ENCODE measurements around the gene ADCY4.

Gene ADCY4

DNA sequence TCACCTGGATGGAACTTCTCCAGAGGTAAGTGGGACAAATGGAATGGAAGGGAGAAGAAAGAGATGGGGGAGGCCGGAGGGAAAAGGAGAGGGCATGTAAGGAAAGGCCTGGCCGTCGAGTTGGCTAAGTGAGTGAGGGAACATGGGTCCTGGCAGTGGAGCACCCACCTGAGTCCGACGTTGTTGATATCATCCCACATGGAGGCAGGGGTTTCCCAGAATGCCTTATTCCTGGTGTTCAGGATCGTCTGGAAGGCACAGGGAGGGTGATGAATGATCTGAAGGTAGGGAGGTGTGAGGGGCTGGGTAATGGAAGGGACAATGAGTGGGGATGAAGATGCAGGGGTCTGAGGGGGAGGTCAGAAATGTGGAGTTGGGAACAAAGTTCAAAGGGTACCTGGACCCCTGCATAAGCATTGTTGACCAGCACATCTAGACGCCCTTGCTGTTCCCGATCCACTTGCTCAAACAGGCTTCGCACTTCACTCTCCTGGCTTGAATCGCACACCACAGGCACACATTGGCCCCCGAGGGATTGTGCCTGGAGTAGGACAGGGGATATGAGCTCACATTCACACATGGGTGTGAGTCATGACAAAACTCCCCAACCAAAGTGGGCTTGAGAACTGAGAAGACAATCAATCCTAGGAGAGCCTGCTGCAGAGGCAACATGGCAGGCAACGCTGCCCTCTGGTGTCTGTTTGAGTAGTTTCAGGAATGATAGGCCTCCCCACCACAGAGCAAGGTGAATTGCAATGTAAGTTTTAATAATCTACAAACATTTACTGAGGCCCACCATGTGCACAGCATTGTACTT is 38.3 kb downstream of the ADCY4 start:
- peak; percentile 87 for DNase-seq (ENCODE audit: low spot score)

- DNase-seq (ENCODE audit: low spot score), result no peak
Observed at GRCh38 chr14:24293525-24293924, 41.3 kb downstream of the ADCY4 start.

GRCh38 chr14:24292118-24292807 is 42.6 kb downstream of the ADCY4 start:
- no peak for DNase-seq (ENCODE audit: low spot score)

- DNase-seq (ENCODE audit: low spot score), result no peak
Observed at GRCh38 chr14:24291446-24292117, 43.3 kb downstream of the ADCY4 start.

DNA sequence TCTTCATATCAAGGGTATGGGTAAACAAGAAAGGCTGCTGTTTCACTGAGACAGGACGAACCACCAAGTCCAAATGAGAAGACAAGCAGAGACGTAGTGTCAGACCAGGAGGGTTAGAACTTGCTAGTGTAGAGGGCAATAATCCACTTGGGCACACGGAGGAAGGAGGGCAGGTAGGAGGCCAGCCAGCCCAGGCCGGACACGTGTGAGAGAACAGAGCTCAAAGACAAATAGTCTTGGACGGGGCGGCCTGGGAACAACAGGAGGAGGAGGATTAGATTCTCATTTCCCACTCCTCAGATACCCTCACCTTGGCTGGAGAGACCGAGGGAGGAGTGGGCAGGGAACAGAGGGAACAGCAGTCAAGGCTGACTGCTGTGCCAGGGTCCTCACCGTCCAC is 44.1 kb downstream of the ADCY4 start:
- DNase-seq (ENCODE audit: low spot score), result no peak

DNA sequence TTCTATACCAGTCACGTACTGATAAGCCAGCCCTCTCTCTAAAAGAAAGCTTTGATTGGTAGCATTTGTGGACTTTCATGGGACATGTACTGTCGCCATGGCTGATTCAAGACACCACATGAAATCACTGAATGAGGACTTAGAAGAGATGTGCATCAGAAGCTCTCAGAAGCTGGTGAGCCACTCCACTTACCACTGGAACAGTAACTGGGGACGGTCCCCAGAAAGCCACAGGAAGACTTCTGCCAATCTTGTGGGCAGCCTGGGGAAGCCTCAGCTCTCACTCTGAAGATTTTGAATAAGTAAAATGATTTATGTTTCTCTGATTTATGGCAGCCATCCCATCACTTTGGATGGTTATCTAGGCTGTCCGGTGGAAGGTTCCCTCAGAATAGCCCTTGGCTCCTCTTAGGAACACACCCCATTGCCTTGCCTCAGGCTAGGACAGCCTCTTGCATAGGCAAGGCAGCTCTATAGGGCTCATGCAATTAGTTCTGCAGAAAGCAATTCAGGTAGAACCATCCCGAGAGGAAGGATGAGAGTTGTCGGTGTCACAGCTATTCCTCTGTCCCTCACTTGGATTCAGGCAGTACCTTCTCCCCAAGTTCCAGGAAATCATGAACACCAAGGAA is 45.1 kb downstream of the ADCY4 start:
- DNase-seq (ENCODE audit: low spot score), result no peak

- no peak for DNase-seq (ENCODE audit: low spot score)
Observed at GRCh38 chr14:24286996-24287395, 47.9 kb downstream of the ADCY4 start.

DNA sequence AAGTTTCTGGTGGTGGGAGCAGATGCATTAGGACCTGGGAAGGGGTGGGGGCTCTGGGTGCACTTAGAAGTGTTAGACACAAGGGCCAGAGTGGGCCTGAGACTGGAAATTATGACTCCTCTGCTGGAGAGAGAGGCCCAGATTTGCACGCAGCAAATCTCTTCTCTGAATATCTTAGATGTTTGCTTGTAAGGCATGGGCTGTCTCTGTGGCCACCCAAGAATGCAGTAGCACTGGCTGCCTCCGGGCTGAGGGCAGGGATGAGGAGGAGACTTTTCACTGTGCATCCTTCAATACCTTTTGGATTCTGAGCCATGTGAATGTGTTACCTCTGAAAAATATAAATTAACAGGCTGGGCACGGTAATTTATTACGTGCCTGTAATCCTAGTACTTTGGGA is 49.5 kb downstream of the ADCY4 start:
- DNase-seq (ENCODE audit: low spot score), result no peak

- no peak for DNase-seq (ENCODE audit: low spot score)
Observed at GRCh38 chr14:24284501-24285035, 50.3 kb downstream of the ADCY4 start.

GRCh38 chr14:24283796-24284460 is 50.9 kb downstream of the ADCY4 start:
- no peak for DNase-seq (ENCODE audit: low spot score)

DNA sequence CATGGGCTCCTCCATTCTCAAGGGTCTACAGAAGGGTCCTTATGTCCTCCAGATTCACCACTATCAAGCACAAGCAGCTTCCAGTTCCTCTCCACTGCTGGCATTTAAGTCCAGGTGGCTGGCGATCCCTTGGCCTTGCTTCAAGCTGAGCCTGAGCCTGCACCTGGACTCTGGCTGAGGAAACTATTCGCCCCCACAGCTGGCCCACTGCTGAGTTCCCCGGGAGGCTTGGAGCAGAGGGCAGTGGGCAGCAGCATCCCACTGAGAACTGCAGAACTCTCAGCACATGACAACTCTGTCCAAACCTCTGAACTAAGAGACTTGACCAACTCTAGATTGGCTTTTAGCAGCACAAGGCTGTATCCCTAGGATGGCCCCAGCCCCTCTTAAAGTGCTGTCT is 52.1 kb downstream of the ADCY4 start:
- no peak for DNase-seq (ENCODE audit: low spot score)

- DNase-seq (ENCODE audit: low spot score), result no peak
Observed at GRCh38 chr14:24281636-24282035, 53.2 kb downstream of the ADCY4 start.

- DNase-seq (ENCODE audit: low spot score), result no peak
Observed at GRCh38 chr14:24280797-24281460, 53.9 kb downstream of the ADCY4 start.

DNA sequence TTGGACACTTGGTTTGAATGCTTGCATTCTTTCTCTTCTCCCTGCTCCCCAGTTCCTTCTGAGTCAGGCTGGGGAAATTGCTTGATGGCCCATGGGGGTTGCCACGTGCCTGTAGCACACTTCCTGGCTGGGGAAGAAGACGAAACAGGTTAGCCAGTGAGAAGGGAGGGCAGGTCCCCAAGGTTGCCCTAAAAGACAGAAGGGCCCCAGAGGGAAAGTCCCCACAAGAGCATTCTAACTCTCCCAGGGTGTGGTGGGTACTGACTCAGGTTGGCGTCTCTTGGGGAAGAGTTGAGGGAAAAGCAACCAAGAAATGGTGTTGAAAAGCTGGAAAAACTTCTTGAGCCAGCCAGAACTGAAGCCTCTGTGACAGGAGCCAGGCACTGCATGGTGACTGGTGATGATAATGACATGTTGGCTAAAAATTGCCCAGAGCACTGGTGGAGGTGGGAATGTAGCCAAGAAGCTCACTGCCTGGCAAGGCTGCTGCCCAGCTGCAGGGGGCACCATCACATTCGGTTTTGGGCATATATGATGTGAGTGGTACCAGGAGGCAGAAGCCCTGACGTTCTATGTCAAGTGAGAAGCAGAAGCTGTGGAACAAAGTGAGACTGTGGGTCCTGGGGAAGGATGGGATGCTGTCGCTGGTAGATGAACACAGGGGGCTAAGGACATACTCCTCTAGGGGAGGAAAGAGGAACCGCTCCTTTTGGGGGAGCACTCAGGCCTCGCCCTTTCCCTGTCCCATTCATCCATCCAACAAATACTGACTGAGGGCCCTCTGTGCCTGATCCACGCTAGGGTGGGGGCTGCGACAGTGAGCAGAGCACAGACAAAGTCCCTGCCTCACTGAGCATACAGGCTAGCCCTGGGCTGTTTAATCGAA is 55.3 kb downstream of the ADCY4 start:
- DNase-seq (ENCODE audit: low spot score), result peak; percentile 67

DNA sequence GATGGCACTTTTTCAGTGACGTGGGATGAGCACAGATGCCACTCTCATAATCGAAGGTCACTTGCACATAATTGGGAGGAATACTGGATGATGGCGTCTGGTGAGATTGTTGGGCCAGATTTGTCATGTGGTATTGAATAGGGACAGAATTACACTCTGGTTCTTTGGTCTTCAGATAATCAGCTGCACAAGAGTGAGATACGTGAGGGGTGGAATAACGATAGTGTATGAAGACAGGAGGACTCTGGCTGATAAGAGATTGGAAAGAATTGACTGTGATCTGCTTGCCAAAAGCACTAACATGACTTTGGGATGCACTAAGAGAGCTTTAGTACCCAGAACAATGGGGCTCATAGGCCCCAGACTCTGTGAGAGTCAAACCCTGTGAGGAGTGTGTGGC is 56.4 kb downstream of the ADCY4 start:
- no peak for DNase-seq (ENCODE audit: low spot score)

GRCh38 chr14:24277606-24278321 is 57.1 kb downstream of the ADCY4 start:
- no peak for DNase-seq (ENCODE audit: low spot score)

DNA sequence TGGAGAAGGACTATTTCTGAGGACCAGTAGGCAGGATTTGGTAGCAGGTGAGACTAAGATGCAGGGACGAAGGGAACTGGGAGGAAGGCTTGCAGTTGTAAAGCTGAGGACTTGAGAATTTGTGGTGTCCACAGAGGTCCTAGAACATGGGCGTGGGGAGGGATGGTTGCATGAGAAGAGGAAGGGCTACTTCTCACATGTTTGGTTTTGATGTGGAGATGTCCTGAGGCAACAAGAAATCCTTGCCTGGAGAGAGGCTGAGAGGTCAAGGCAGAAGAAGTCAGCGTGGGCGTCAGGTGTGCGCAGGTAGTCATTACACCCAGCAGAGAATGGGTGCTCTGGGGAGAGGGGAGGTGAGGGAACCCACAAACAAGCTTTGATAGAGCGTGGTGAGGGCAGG is 57.8 kb downstream of the ADCY4 start:
- DNase-seq (ENCODE audit: low spot score), result no peak

DNA sequence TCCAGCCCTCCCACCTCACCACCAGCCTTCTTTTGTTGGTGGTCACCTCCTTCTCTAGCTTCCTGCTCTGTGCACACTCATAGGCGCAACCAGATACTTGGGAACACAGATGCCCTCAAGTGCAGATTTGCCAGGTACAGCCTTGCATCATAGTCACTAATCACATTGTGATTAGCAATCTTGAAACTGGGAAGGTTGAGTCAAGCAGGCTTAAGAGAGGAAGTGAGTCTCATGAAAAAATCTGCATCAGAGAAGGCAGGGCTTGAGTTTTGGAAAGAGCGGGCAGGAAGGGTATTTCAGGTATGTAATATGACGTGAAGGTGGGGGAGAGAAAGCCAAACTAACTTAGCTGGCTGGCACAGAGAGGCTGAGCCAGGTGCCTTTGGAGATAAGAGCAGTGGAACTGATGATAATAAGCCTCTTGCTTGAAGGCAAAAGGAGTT is 60.7 kb downstream of the ADCY4 start:
- DNase-seq (ENCODE audit: low spot score), result peak; percentile 67

GRCh38 chr14:24273422-24273998 is 61.4 kb downstream of the ADCY4 start:
- DNase-seq (ENCODE audit: low spot score), result no peak

All from CD4-positive, alpha-beta T cell treated with Interleukin-2 at 100 ng/mL for 4 hours (primary cell).